H1 (cell line): ENCODE measurements around the gene PTPN3. TPM values are rescaled to one million over a fixed set of nuclear protein-coding genes. Genes with fewer than 3 reads are reported as not detected.

ENCODE experiments used
- CTCF ChIA-PET: fragments of 300-600 bp; sonication (Branson Sonifier 250); formaldehyde crosslinking; loops from one replicate; lab custom pipeline; 2021; ENCODE audit not compliant: partially characterized antibody; lab: Charles Lee
- POLR2A ChIA-PET: fragments of 300-600 bp; sonication (Branson Sonifier 250); formaldehyde crosslinking; loops from one replicate; lab custom pipeline; 2021; ENCODE audit warnings: inconsistent platforms; ENCODE audit not compliant: partially characterized antibody; lab: Charles Lee
- DNase-seq, 2 experiments: peaks; one replicate each; pipeline versions ENCODE4 v3.0.0 to v3.0.0-alpha.2; 2010 to 2022; ENCODE audit warnings: low spot score in 2 of 2, low read depth in 1 of 2, mixed read lengths in 1 of 2
- FAIRE-seq: peaks from 2 replicates; lab custom pipeline; 2011; peaks lifted over from hg19 to GRCh38; lab: Jason Lieb, UNC
- H2AFZ ChIP-seq: 2 replicates; pipeline ENCODE4 v1.8.1; 2012; ENCODE audit warnings: low read length, inconsistent platforms
- H2AK5ac ChIP-seq: 2 replicates; pipeline ENCODE4 v1.6.1; 2013; ENCODE audit warnings: low read depth, low read length
- H2BK120ac ChIP-seq: replicated peaks from 2 replicates; pipeline ENCODE3; 2013; ENCODE audit warnings: low read depth, low read length, inconsistent platforms
- H2BK12ac ChIP-seq: 2 replicates; pipeline ENCODE4 v1.6.1; 2013; ENCODE audit warnings: low read depth, low read length
- H2BK15ac ChIP-seq: 2 replicates; pipeline ENCODE4 v1.6.1; 2013; ENCODE audit warnings: low read length
- H2BK20ac ChIP-seq: 2 replicates; pipeline ENCODE4 v1.6.1; 2013; ENCODE audit warnings: low read length
- H2BK5ac ChIP-seq: 2 replicates; pipeline ENCODE4 v1.6.1; 2013; ENCODE audit warnings: low read depth, low read length
- H3K14ac ChIP-seq: 2 replicates; pipeline ENCODE4 v1.6.1; 2013; ENCODE audit warnings: inconsistent platforms; ENCODE audit not compliant: insufficient read length
- H3K18ac ChIP-seq: 2 replicates; pipeline ENCODE4 v1.6.1; 2013; ENCODE audit warnings: low read length; ENCODE audit errors: extremely low read depth
- H3K23ac ChIP-seq: 2 replicates; pipeline ENCODE4 v1.6.1; 2013; ENCODE audit warnings: inconsistent platforms; ENCODE audit not compliant: insufficient read length
- H3K23me2 ChIP-seq: 2 replicates; pipeline ENCODE4 v1.6.1; 2013; ENCODE audit warnings: low read depth, low read length
- H3K27ac ChIP-seq: 2 replicates; pipeline ENCODE4 v1.6.1; 2011; ENCODE audit warnings: low read depth, low read length, inconsistent platforms
- H3K27me3 ChIP-seq, 4 experiments: replicated peaks in 1 of 4; 1 replicate in 1 of 4; 2 replicates in 3 of 4; pipeline versions ENCODE4 v1.6.1 to v1.8.1; 2011 to 2013; ENCODE audit warnings: low read length in 3 of 4, mild to moderate bottlenecking in 3 of 4, inconsistent platforms in 2 of 4, mixed read lengths in 2 of 4, moderate library complexity in 1 of 4; ENCODE audit not compliant: control insufficient read depth in 3 of 4, insufficient read depth in 3 of 4; ENCODE audit errors: extremely low read depth in 1 of 4
- H3K36me3 ChIP-seq, 4 experiments: 2 replicates each; pipeline versions ENCODE4 v1.6.1 to v1.8.1; 2011 to 2013; ENCODE audit warnings: mild to moderate bottlenecking in 4 of 4, low read length in 3 of 4, moderate library complexity in 2 of 4, control low read depth in 1 of 4, inconsistent platforms in 1 of 4; ENCODE audit not compliant: insufficient read depth in 4 of 4, control insufficient read depth in 2 of 4
- H3K4ac ChIP-seq: replicated peaks from 2 replicates; pipeline ENCODE3; 2013; ENCODE audit warnings: low read length, low read depth, mixed read lengths, inconsistent platforms; ENCODE audit not compliant: insufficient read length
- H3K4me1 ChIP-seq, 4 experiments: replicated peaks in 1 of 4; 1 replicate in 1 of 4; 2 replicates in 3 of 4; pipeline versions ENCODE4 v1.6.1 to v1.8.1; 2011 to 2013; ENCODE audit warnings: low read length in 3 of 4, inconsistent platforms in 2 of 4, mixed read lengths in 1 of 4; ENCODE audit not compliant: insufficient read depth in 4 of 4, control insufficient read depth in 3 of 4
- H3K4me2 ChIP-seq, 2 experiments: 2 replicates each; pipeline versions ENCODE4 v1.6.1 to v1.8.1; 2011 to 2013; ENCODE audit warnings: low read depth in 2 of 2, low read length in 2 of 2, control low read depth in 1 of 2, inconsistent platforms in 1 of 2, mild to moderate bottlenecking in 1 of 2; ENCODE audit not compliant: insufficient read depth in 1 of 2
- H3K4me3 ChIP-seq, 4 experiments: fragments of 200-600, 300-600 bp in 1 of 4; sonication (generic), shearing (Covaris generic), sonication (Bioruptor Twin) in 1 of 4; 2 replicates each; pipeline versions ENCODE4 v1.5.1 to v1.8.1; 2011 to 2016; ENCODE audit warnings: low read length in 4 of 4, low read depth in 3 of 4, control low read depth in 2 of 4, inconsistent platforms in 2 of 4, mild to moderate bottlenecking in 2 of 4, mixed read lengths in 1 of 4, moderate library complexity in 1 of 4; ENCODE audit not compliant: insufficient read depth in 2 of 4; ENCODE audit errors: extremely low read depth in 1 of 4
- H3K56ac ChIP-seq: replicated peaks from 2 replicates; pipeline ENCODE3; 2013; ENCODE audit warnings: low read depth, mild to moderate bottlenecking, mixed read lengths, low read length, inconsistent platforms; ENCODE audit not compliant: insufficient read length
- H3K79me1 ChIP-seq: 2 replicates; pipeline ENCODE4 v1.6.1; 2013; ENCODE audit warnings: low read depth, low read length, control low read depth
- H3K79me2 ChIP-seq, 2 experiments: 2 replicates each; pipeline versions ENCODE4 v1.6.1 to v1.8.1; 2012 to 2013; ENCODE audit warnings: low read length in 2 of 2, mild to moderate bottlenecking in 2 of 2, inconsistent platforms in 1 of 2; ENCODE audit not compliant: insufficient read depth in 2 of 2, control insufficient read depth in 1 of 2
- H3K9ac ChIP-seq, 4 experiments: replicated peaks in 1 of 4; 1 replicate in 1 of 4; 2 replicates in 3 of 4; pipeline versions ENCODE4 v1.6.1 to v1.8.1; 2011 to 2013; ENCODE audit warnings: low read depth in 3 of 4, low read length in 3 of 4, control low read depth in 2 of 4, mild to moderate bottlenecking in 2 of 4, moderate library complexity in 2 of 4, inconsistent platforms in 1 of 4; ENCODE audit errors: extremely low read depth in 1 of 4
- H3K9me3 ChIP-seq, 2 experiments: 2 replicates each; pipeline versions ENCODE4 v1.6.1 to v1.8.1; 2012 to 2013; ENCODE audit warnings: mild to moderate bottlenecking in 2 of 2, moderate library complexity in 2 of 2, control low read depth in 1 of 2, inconsistent platforms in 1 of 2, low read depth in 1 of 2, low read length in 1 of 2, mixed read lengths in 1 of 2; ENCODE audit not compliant: insufficient read depth in 2 of 2
- H4K20me1 ChIP-seq, 2 experiments: replicated peaks in 1 of 2; 2 replicates each; pipeline versions ENCODE3 to v1.8.1; 2011 to 2013; ENCODE audit warnings: inconsistent platforms in 2 of 2, low read length in 2 of 2, mild to moderate bottlenecking in 1 of 2; ENCODE audit not compliant: insufficient read depth in 2 of 2, control insufficient read depth in 1 of 2
- H4K5ac ChIP-seq: 2 replicates; pipeline ENCODE4 v1.6.1; 2013; ENCODE audit warnings: low read length, low read depth, mixed read lengths, inconsistent platforms; ENCODE audit not compliant: insufficient read length
- H4K8ac ChIP-seq: 2 replicates; pipeline ENCODE4 v1.8.0; 2013; ENCODE audit warnings: mild to moderate bottlenecking, moderate library complexity, low read length, inconsistent platforms; ENCODE audit not compliant: insufficient read depth; ENCODE audit errors: extremely low read depth
- H4K91ac ChIP-seq: replicated peaks from 2 replicates; pipeline ENCODE3; 2013; ENCODE audit warnings: low read length, mixed read lengths, inconsistent platforms; ENCODE audit not compliant: insufficient read length
- ASH2L ChIP-seq: fragments of 200-600, 300-600 bp; sonication (generic); IDR thresholded peaks from one replicate; pipeline ENCODE4 v1.7.1; 2017; ENCODE audit warnings: low read length
- EGR1 ChIP-seq: IDR thresholded peaks from 2 replicates; pipeline ENCODE4 v1.6.1; 2011; ENCODE audit warnings: low read depth, low read length, borderline replicate concordance
- GABPA ChIP-seq: IDR thresholded peaks from 2 replicates; pipeline ENCODE4 v1.6.1; 2011; ENCODE audit warnings: mild to moderate bottlenecking, low read length, moderate library complexity, borderline replicate concordance; ENCODE audit not compliant: insufficient read depth
- JUND ChIP-seq: IDR thresholded peaks from 2 replicates; pipeline ENCODE4 v1.6.1; 2011; ENCODE audit warnings: mild to moderate bottlenecking, improper control_type of control experiment, low read length
- PHF8 ChIP-seq: fragments of 200-600 bp; sonication (generic); conservative IDR thresholded peaks from 2 replicates; pipeline ENCODE4 v1.7.1; 2012; ENCODE audit warnings: low read depth, mild to moderate bottlenecking, inconsistent platforms, low read length, moderate library complexity
- RFX5 ChIP-seq: IDR thresholded peaks from 2 replicates; pipeline ENCODE4 v1.6.1; 2011; ENCODE audit warnings: low read depth, low read length, improper control_type of control experiment, borderline replicate concordance
- TEAD4 ChIP-seq: IDR thresholded peaks from 2 replicates; pipeline ENCODE4 v1.6.1; 2012; ENCODE audit warnings: low read depth, low read length, inconsistent platforms, mixed read lengths
- WGBS, 2 experiments: shearing (Covaris generic) in 1 of 2; methylation state at CpG; one replicate each; pipeline versions ENCODE4 v1.1.6 to v1.1.7; 2013 to 2015; ENCODE audit warnings: low lambda C conversion rate in 2 of 2, mixed read lengths in 2 of 2, inconsistent platforms in 1 of 2, low coverage in 1 of 2, missing lambda C conversion rate in 1 of 2; ENCODE audit not compliant: insufficient replicate concordance in 2 of 2, insufficient coverage in 1 of 2, insufficient read length in 1 of 2; ENCODE audit errors: extremely low coverage in 1 of 2, missing lambda C conversion rate in 1 of 2; 5-methylcytosine and 5-hydroxymethylcytosine counted together
- polyA plus RNA-seq, 7 experiments: library from polyadenylated mRNA; depleted of rRNA in 3 of 7; stranded (reverse) in 5 of 7; unstranded in 2 of 7; fragments of >200 nt in 5 of 7; fragments of 200-250 nt in 2 of 7; gene quantifications; 1 replicate in 5 of 7; 2 replicates in 1 of 7; 4 replicates in 1 of 7; pipeline versions ENCODE4 v1.2.1 to v1.2.3, GENCODE V29; 2011 to 2013; ENCODE audit warnings: missing spikeins in 2 of 7, mixed read lengths in 2 of 7
- total RNA-seq: library from RNA; stranded (reverse); fragmentation: NEBNext Ultra II Directional; extraction: Animal tissue kit (Norgen Biotek cat#: 25700); gene quantifications from 2 replicates; pipeline ENCODE4 v1.2.1, GENCODE V29; 2021
- TF ChIP-seq, protein P1 (sequence below): IDR thresholded peaks from 2 replicates; pipeline ENCODE4 v1.6.1; 2011; ENCODE audit warnings: low read length, improper control_type of control experiment

PTPN3 gene
- total and polyA plus RNA-seq, 2 of the 8 experiments (the other 6 are each of a cell fraction or from before 2014, with no cell fraction given), result 2.9 to 3.7 TPM

DNA sequence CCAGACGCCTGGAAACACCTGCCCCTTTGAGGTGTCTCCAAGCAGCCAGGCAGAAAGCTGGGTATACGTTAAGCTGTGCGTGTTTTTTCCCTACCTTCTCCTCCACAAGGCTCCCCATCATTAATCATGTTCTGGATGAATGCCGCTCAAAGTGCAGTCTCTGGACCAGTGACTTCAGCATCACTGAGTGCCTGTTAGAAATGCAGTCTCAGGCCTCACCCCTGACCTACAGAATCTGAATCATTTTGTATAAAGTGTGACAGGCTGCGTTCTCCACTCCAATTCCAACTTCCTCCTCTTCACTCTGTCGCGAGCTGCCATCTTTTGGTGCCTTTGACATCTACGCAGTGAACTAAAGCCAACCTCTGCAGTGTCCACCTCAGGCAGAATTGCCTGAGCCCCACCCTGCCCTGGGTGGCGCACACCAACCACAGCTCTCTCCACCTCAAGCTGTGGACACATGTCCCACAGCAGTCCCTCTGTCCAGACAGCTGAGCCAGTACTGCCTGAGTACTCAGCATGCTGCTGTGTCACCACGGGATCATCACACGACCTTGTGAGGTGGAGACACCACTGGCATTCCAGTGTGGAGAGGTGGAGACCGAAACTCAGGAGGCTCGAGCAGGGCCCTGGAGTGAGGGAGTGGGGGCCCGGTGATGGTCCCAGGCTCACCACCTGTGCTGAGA, 14.2 kb downstream of the PTPN3 start:
- H2BK120ac ChIP-seq, result no peak overlapping the region
- no peak overlapping the region for H4K5ac ChIP-seq
- no peak overlapping the region for H4K91ac ChIP-seq
- H2BK12ac ChIP-seq, result no peak overlapping the region
- POLR2A ChIA-PET, result interaction anchor here (1.0 kb wide), 1 partner anchor 10 kb away, joined by 3 read pairs; no protein-coding TSS in a partner anchor
- H4K8ac ChIP-seq, result no peak overlapping the region
- TF ChIP-seq PHF8 (no peak), EGR1 (no peak), JUND (no peak), TEAD4 (no peak), ASH2L (no peak), RFX5 (no peak), GABPA (no peak)
- TF ChIP-seq, protein P1, sequence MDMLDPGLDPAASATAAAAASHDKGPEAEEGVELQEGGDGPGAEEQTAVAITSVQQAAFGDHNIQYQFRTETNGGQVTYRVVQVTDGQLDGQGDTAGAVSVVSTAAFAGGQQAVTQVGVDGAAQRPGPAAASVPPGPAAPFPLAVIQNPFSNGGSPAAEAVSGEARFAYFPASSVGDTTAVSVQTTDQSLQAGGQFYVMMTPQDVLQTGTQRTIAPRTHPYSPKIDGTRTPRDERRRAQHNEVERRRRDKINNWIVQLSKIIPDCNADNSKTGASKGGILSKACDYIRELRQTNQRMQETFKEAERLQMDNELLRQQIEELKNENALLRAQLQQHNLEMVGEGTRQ, result no peak
- no peak overlapping the region for H3K18ac ChIP-seq
- no peak for DNase-seq
- no peak overlapping the region for H3K14ac ChIP-seq
- H3K9me3 ChIP-seq, result no peaks in the 10 kb centered on the region
- no peak overlapping the region; the same call in 1 of the 2 replicates for H3K27ac ChIP-seq
- H2AK5ac ChIP-seq, result no peak overlapping the region
- H2BK15ac ChIP-seq, result 0 out of 2 replicates have a peak overlapping the region, but pooled peaks have one; percentile 88
- no peak overlapping the region for H2AFZ ChIP-seq
- H3K23ac ChIP-seq, result no peak overlapping the region
- H3K36me3 ChIP-seq, result no peaks in the 10 kb centered on the region
- H3K4me2 ChIP-seq, result no peak overlapping the region
- FAIRE-seq, result no peak
- no peak overlapping the region for H3K4ac ChIP-seq
- no peaks in the 10 kb centered on the region for H4K20me1 ChIP-seq
- no peak overlapping the region for H3K4me3 ChIP-seq
- H2BK20ac ChIP-seq, result no peak overlapping the region
- H3K9ac ChIP-seq, result no peak overlapping the region
- WGBS, 2 experiments, result 86% methylated on average over 14 of the region's 14 CpGs; no CpG with 5 or more reads in 1 of the 2 experiments
- peaks cover 0 to 2% (median 0%) of the 10 kb centered on the region in 4 experiments; a peak in 1 of 7 replicates for H3K4me1 ChIP-seq
- CTCF ChIA-PET, result interaction anchor here (1.0 to 4.0 kb wide), 12 partner anchors 8 to 72 kb away, joined by 3 to 21 read pairs (median 4); no protein-coding TSS in a partner anchor
- no peaks in the 10 kb centered on the region for H3K79me1 ChIP-seq
- H3K23me2 ChIP-seq, result no peaks in the 10 kb centered on the region; the same call in 1 of the 2 replicates
- H2BK5ac ChIP-seq, result no peak overlapping the region; the same call in 1 of the 2 replicates
- H3K79me2 ChIP-seq, result no peaks in the 10 kb centered on the region
- H3K27me3 ChIP-seq, result no peaks in the 10 kb centered on the region
- no peak overlapping the region for H3K56ac ChIP-seq
